Effector CD4-positive, alpha-beta T cell (primary cell): ENCODE data around the gene DUSP14.

ENCODE experiments used
- DNase-seq: peaks from one replicate; pipeline ENCODE4 v3.0.0-alpha.2; 2020

DUSP14 gene

GRCh38 chr17:37517881-37518280, 28.2 kb downstream of the DUSP14 start:
- DNase-seq = no peak

GRCh38 chr17:37518826-37519225, 29.1 kb downstream of the DUSP14 start:
- no peak for DNase-seq

GRCh38 chr17:37519251-37519985, 29.7 kb downstream of the DUSP14 start:
- DNase-seq = no peak

- no peak for DNase-seq
Measured at GRCh38 chr17:37520174-37520573, 30.5 kb downstream of the DUSP14 start.

GRCh38 chr17:37521821-37522220, 32.1 kb downstream of the DUSP14 start:
- DNase-seq = no peak

- DNase-seq = no peak
Measured at GRCh38 chr17:37523715-37524219, 34.1 kb downstream of the DUSP14 start.

GRCh38 chr17:37527249-37527851, 37.7 kb downstream of the DUSP14 start:
- DNase-seq = no peak

- no peak for DNase-seq
Measured at GRCh38 chr17:37530420-37530819, 40.7 kb downstream of the DUSP14 start.

GRCh38 chr17:37532756-37533155, 43.1 kb downstream of the DUSP14 start:
- DNase-seq = no peak

- DNase-seq = no peak
Measured at GRCh38 chr17:37535906-37536305, 46.2 kb downstream of the DUSP14 start.

GRCh38 chr17:37538981-37539659, 49.4 kb downstream of the DUSP14 start:
- DNase-seq = no peak

- no peak for DNase-seq
Measured at GRCh38 chr17:37541880-37542660, 52.4 kb downstream of the DUSP14 start.

GRCh38 chr17:37543637-37544052, 54.0 kb downstream of the DUSP14 start:
- no peak for DNase-seq

GRCh38 chr17:37545486-37545885, 55.8 kb downstream of the DUSP14 start:
- no peak for DNase-seq

GRCh38 chr17:37546302-37546701, 56.6 kb downstream of the DUSP14 start:
- DNase-seq = no peak

GRCh38 chr17:37547986-37548385, 58.3 kb downstream of the DUSP14 start:
- DNase-seq = no peak

- DNase-seq = no peak
Measured at GRCh38 chr17:37551788-37552187, 62.1 kb downstream of the DUSP14 start.

- no peak for DNase-seq
Measured at GRCh38 chr17:37553401-37553966, 63.8 kb downstream of the DUSP14 start.

- no peak for DNase-seq
Measured at GRCh38 chr17:37555386-37555785, 65.7 kb downstream of the DUSP14 start.

- no peak for DNase-seq
Measured at GRCh38 chr17:37557482-37557881, 67.8 kb downstream of the DUSP14 start.

- DNase-seq = no peak
Measured at GRCh38 chr17:37558299-37558698, 68.6 kb downstream of the DUSP14 start.

GRCh38 chr17:37562016-37562745, 72.5 kb downstream of the DUSP14 start:
- DNase-seq = no peak
